Psoas muscle (tissue), 8 donors: ENCODE results near the gene TRIM5. TPM values are rescaled to one million over a fixed set of nuclear protein-coding genes. Genes with fewer than 3 reads are reported as not detected.
"Not testable (repeated sequence)": the region's sequence is repeated elsewhere in the genome, so short reads cannot be mapped to it uniquely, and the experiment has no call there.

Experiments used
- ATAC-seq, 4 donors: fragments of 200-7000 bp; cut with Tn5 transposase; one replicate each; pipeline ENCODE4 v1.9.1; 2020; ENCODE audit warnings: moderate library complexity in 3 of 4, mild to moderate bottlenecking in 2 of 4
- DNase-seq, 2 donors: peaks; one replicate each; pipeline ENCODE4 v3.0.0-alpha.2; 2020
- H3K27ac ChIP-seq: fragments of 200-600 bp; one replicate; pipeline ENCODE4 v1.8.0; 2022
- H3K27me3 ChIP-seq, 3 donors: fragments of 200-600 bp in 1 of 3; one replicate each; pipeline versions ENCODE4 v1.6.1 to v1.8.0; 2013 to 2022; ENCODE audit warnings: low read length in 2 of 3, mild to moderate bottlenecking in 2 of 3, moderate library complexity in 1 of 3; ENCODE audit not compliant: insufficient read depth in 3 of 3
- H3K36me3 ChIP-seq, 2 donors: fragments of 200-600 bp in 1 of 2; one replicate each; pipeline versions ENCODE4 v1.6.1 to v1.8.0; 2013 to 2022; ENCODE audit warnings: low read depth in 1 of 2, mild to moderate bottlenecking in 1 of 2, moderate library complexity in 1 of 2; ENCODE audit not compliant: insufficient read depth in 1 of 2
- H3K4me1 ChIP-seq: fragments of 200-600 bp; one replicate; pipeline ENCODE4 v1.8.0; 2022
- H3K4me3 ChIP-seq: fragments of 200-600 bp; one replicate; pipeline ENCODE4 v1.8.0; 2022; ENCODE audit warnings: mild to moderate bottlenecking
- H3K9me3 ChIP-seq: fragments of 200-600 bp; one replicate; pipeline ENCODE4 v1.8.0; 2022
- CTCF ChIP-seq: fragments of 200-600 bp; IDR thresholded peaks from one replicate; pipeline ENCODE4 v1.8.0; 2022; ENCODE audit warnings: antibody characterized with exemption
- WGBS, 3 donors: extraction: QIAGEN DNeasy Blood & Tissue Kit; methylation state at CpG; one replicate each; pipeline versions ENCODE4 v1.1.6 to v1.1.7; 2013; 5-methylcytosine and 5-hydroxymethylcytosine counted together
- intact Hi-C, 2 donors: fragments of 100-400 bp; cut with DNase I; formaldehyde crosslinking; loops; one replicate each; pipeline versions ENCODE4 v1.11.0 to v1.14.2; 2022
- polyA plus RNA-seq, 3 donors: library from polyadenylated mRNA; stranded (reverse); fragments of 200-250 nt; gene quantifications; one replicate each; pipeline ENCODE4 v1.2.3, GENCODE V29; 2013
- total RNA-seq, 4 donors: library from RNA; stranded (reverse); fragmentation: NEBNext Ultra II Directional in 2 of 4; extraction: Animal tissue kit (Norgen Biotek cat#: 25700) in 2 of 4; gene quantifications; one replicate each; pipeline versions ENCODE4 v1.2.1 to v1.2.4, GENCODE V29; 2021 to 2023
- donor health status: healthy with polysubstance abuse.
- donor health status: DM: no; HTN: no; CAD: no; lungs with moderate emphysema.
- donor health status: Bipolar disorder and iron deficiency.
- donor health status: healthy.
- donor health status: DM: yes; HTN: yes; CAD: no.
- donor health status: DM: no; HTN: no; CAD: no.
- donor health status: DM: no; HTN: no; CAD: no.
- donor health status: DM: yes; HTN: yes; CAD: no.

Gene TRIM5
- total and polyA plus RNA-seq, 7 donors, result 0.98 to 6.3 (median 2.6) TPM

GRCh38 chr11:5719703-5720495 lies 35.0 kb upstream of the TRIM5 start:
- Histone ChIP-seq H3K4me3 (no peak overlapping the region), H3K27me3 (no peaks in the 10 kb centered on the region), H3K9me3 (no peaks in the 10 kb centered on the region), H3K36me3 (no peaks in the 10 kb centered on the region), H3K4me1 (no peaks in the 10 kb centered on the region), H3K27ac (no peak overlapping the region)
- ATAC-seq, result no peak
- DNase-seq, result no peak
- no peak for TF ChIP-seq CTCF
- WGBS, 3 donors, result 89 to 99% (median 94%) methylated on average over 3 of the region's 3 CpGs
- intact Hi-C loops, result no loop called here

- whole genome bisulfite sequencing, 3 donors, result 50 to 90% (median 89%) methylated on average over 1 of the region's 1 CpG
- ATAC-seq, H3K9me3 ChIP-seq, H3K27me3 ChIP-seq, H3K27ac ChIP-seq, intact Hi-C loops, H3K36me3 ChIP-seq, H3K4me3 ChIP-seq, H3K4me1 ChIP-seq, DNase-seq: not testable (repeated sequence)
Measured at GRCh38 chr11:5716518-5716917, 31.6 kb upstream of the TRIM5 start.

- Histone ChIP-seq H3K4me1 (no peaks in the 10 kb centered on the region), H3K9me3 (no peaks in the 10 kb centered on the region), H3K27ac (no peak overlapping the region), H3K36me3 (peaks cover 2 to 11% of the 10 kb centered on the region in 2 donors), H3K27me3 (no peaks in the 10 kb centered on the region), H3K4me3 (no peak overlapping the region)
- no peak for ATAC-seq
- no peak for DNase-seq
- no peak for TF ChIP-seq CTCF
- WGBS, 3 donors, result 71 to 75% (median 72%) methylated on average over 5 of the region's 5 CpGs
- intact Hi-C loops, result no loop called here
Measured at GRCh38 chr11:5713695-5714094, 28.8 kb upstream of the TRIM5 start.

GRCh38 chr11:5712507-5712906 lies 27.6 kb upstream of the TRIM5 start:
- peak; percentile 5 for TF ChIP-seq CTCF
- WGBS, 3 donors, result 75 to 94% (median 77%) methylated on average over 1 of the region's 1 CpG
- Histone ChIP-seq H3K36me3 (peaks cover 2 to 11% of the 10 kb centered on the region in 2 donors), H3K4me1 (no peaks in the 10 kb centered on the region), H3K27me3 (no peaks in the 10 kb centered on the region), H3K9me3 (no peaks in the 10 kb centered on the region), H3K27ac (no peak overlapping the region), H3K4me3 (no peak overlapping the region)
- ATAC-seq (no peak), DNase-seq (no peak)
- intact Hi-C loops, result no loop called here

- Histone ChIP-seq H3K27me3 (no peaks in the 10 kb centered on the region), H3K4me3 (no peak overlapping the region), H3K4me1 (no peaks in the 10 kb centered on the region), H3K9me3 (no peaks in the 10 kb centered on the region), H3K27ac (no peak overlapping the region), H3K36me3 (peaks cover 0 to 18% of the 10 kb centered on the region in 2 donors)
- intact Hi-C loops, result no loop called here
- 83 to 94% (median 92%) methylated on average over 4 of the region's 4 CpGs for WGBS, 3 donors
- DNase-seq, result no peak
- TF ChIP-seq CTCF, result no peak
- ATAC-seq, result no peak
Measured at GRCh38 chr11:5705688-5706087, 20.8 kb upstream of the TRIM5 start.
